K562 (cell line): ENCODE data around the gene EFHD2.
"Not testable (repeated sequence)": the region's sequence is repeated elsewhere in the genome, so short reads cannot be mapped to it uniquely, and the experiment has no call there.

Source experiments
- CREB1 ChIP-seq, 2 experiments: sonication (generic) in 1 of 2; formaldehyde crosslinking in 1 of 2; IDR thresholded peaks; 2 replicates each; pipeline versions ENCODE4 v1.6.1 to v1.8.0; 2012 to 2022; ENCODE audit warnings: inconsistent platforms in 1 of 2, mild to moderate bottlenecking in 1 of 2, missing genetic modification reagents in 1 of 2, moderate library complexity in 1 of 2
- CREB3L1 ChIP-seq: fragments of 450-650 bp; IDR thresholded peaks from 2 replicates; pipeline ENCODE4 v1.6.1; 2014; ENCODE audit warnings: low read depth, mild to moderate bottlenecking, moderate library complexity, borderline replicate concordance
- MAX ChIP-seq: sonication (generic); formaldehyde crosslinking; IDR thresholded peaks from 2 replicates; pipeline ENCODE4 v1.9.0; 2022; ENCODE audit warnings: mild to moderate bottlenecking, missing genetic modification reagents
- MTA2 ChIP-seq: fragments of 450-650 bp; IDR thresholded peaks from 2 replicates; pipeline ENCODE4 v1.6.1; 2016; ENCODE audit warnings: low read depth
- PKNOX1 ChIP-seq: fragments of 450-650 bp; IDR thresholded peaks from 2 replicates; pipeline ENCODE4 v1.6.1; 2016
- POLR2A ChIP-seq: fragments of 450-650 bp; conservative IDR thresholded peaks from 2 replicates; pipeline ENCODE4 v1.6.1; 2016
- POLR2AphosphoS5 ChIP-seq: IDR thresholded peaks from 2 replicates; pipeline ENCODE4 v1.6.1; 2011; ENCODE audit warnings: mild to moderate bottlenecking, low read depth, low read length, moderate library complexity; ENCODE audit not compliant: control insufficient read depth, insufficient read depth
- SAP30 ChIP-seq: fragments of 200-600 bp; sonication (generic); IDR thresholded peaks from 2 replicates; pipeline ENCODE4 v1.6.1; 2012; ENCODE audit warnings: borderline replicate concordance, low read depth, mild to moderate bottlenecking, moderate library complexity, low read length, control low read depth, inconsistent platforms; ENCODE audit not compliant: insufficient read depth, poor library complexity, severe bottlenecking
- SPI1 ChIP-seq: IDR thresholded peaks from 2 replicates; pipeline ENCODE4 v1.6.1; 2011; ENCODE audit warnings: low read depth, low read length, control low read depth, borderline replicate concordance
- ZNF274 ChIP-seq: IDR thresholded peaks from 2 replicates; pipeline ENCODE4 v1.6.1; 2011; ENCODE audit warnings: low read depth, mild to moderate bottlenecking, low read length, moderate library complexity, borderline replicate concordance
- ZNF507 ChIP-seq: conservative IDR thresholded peaks from 2 replicates; pipeline ENCODE4 v1.6.1; 2017; ENCODE audit warnings: missing genetic modification characterization, missing compliant biosample characterization
- ZNF766 ChIP-seq: fragments of 200-800 bp; sonication (Bioruptor generic); conservative IDR thresholded peaks from 2 replicates; pipeline ENCODE4 v1.6.1; 2016; ENCODE audit warnings: missing genetic modification characterization, missing compliant biosample characterization
- ZSCAN29 ChIP-seq: fragments of 450-650 bp; IDR thresholded peaks from 2 replicates; pipeline ENCODE4 v1.6.1; 2017
- ZZZ3 ChIP-seq: fragments of 450-650 bp; IDR thresholded peaks from 2 replicates; pipeline ENCODE4 v1.6.1; 2016; ENCODE audit warnings: antibody characterized with exemption, mild to moderate bottlenecking, moderate library complexity

GRCh38 chr1:15389828-15390227 lies 19.9 kb upstream of the EFHD2 start:
- TF ChIP-seq CREB1 (IDR thresholded peaks at IDR 0.05); CREB1 (CRISPR knock-in tag; IDR thresholded peaks at IDR 0.05); SAP30; ZNF766 (CRISPR knock-in tag); MAX (CRISPR knock-in tag); POLR2AphosphoS5; CREB3L1; SPI1; ZSCAN29; POLR2A; MTA2; PKNOX1; ZZZ3; ZNF274; ZNF507: not testable (repeated sequence)
